HG02840 (cell line): ENCODE data around the gene PSMB9.
A peak's percentile ranks its signal among the peaks of the same experiment; 100 is the strongest.

ENCODE experiments used
- ATAC-seq: cut with Tn5 transposase; IDR thresholded peaks from one replicate; pipeline ENCODE4 v1.9.1; 2021; ENCODE audit warnings: mild to moderate bottlenecking, moderate library complexity, moderate number of reproducible peaks; ENCODE audit not compliant: unreplicated experiment, low FRiP score

The PSMB9 gene

DNA sequence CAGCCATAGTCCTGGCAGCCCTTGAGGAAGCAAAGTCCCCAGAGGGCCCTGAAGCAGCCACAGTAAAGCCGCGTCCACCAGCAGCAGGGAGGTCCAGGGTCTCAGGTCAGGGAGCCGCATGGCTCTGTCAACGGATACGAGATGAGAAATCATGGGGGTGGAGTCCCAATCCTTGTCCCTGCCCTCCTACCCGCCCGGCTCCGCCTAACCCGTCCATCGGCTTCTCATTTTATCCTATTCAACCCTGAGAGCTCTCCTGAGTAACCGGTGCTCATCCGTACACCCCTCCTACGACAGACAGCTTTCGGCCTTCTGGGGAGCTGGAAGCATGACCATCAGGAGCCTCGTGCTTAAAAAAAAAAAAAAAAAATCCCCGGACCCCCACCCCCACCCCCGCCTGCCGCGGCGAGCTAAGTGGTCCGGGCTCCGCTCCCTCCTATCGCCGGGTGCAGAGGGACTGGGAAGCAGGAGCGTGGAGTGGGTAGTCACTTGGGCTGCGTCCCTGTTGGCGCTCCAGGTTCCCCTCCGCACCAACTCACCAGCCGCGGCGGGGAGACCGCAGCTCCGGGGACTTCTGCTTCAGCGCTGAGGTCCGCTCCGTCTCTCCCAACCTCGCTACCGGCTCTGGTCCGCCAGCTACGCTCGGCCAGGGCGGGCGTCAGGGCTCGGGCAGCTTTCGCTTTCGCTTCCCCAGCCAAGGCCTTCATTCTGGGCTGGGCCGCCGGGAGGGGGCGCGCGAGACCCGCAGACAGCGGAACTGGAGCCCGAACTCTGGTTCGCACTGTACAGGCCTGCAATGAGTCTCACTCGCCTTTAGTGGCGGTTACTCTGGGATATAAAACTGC lies 15.7 kb upstream of the PSMB9 start, which contains the start of gene TAP2:
Gene TAP2, minus strand, starts transcription at position 626 of the 845 bp plus-strand sequence. Its CDS starts 506 bp downstream, at position 120.
- peak; percentile 74 for ATAC-seq

GRCh38 chr6:32839356-32839755 lies 14.6 kb upstream of the PSMB9 start:
- no peak for ATAC-seq

DNA sequence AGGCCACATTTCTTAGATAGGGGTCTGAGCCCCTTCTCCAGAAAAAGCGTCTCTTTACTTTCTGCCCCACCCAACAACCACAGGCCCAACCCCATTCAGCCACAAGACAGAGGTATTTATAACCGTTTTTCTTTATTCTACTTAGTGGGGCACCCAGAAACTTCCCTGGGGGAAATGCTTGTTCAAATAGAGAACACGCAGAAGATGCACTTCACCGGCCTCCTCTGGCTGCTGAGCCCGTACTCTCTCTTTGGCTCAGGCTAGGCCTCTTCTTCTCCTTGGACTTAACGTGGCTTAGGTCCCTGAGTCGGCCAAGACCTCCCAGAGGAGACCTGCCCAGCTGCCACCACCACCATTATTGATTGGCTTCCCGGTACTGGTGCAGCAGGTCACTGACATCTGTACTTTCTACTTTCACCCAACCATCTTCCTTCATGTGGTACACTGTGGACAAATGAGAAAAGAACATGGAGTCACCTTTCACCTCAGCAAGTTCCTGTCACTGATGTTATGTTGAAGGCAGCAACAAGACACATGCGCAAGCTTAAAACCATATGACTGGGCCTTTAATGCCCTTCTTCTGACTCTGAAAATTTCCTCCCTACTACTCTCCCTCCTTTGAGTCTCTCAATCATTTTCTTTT lies 13.3 kb upstream of the PSMB9 start:
- no peak for ATAC-seq

GRCh38 chr6:32842021-32842650 lies 11.9 kb upstream of the PSMB9 start:
- no peak for ATAC-seq

DNA sequence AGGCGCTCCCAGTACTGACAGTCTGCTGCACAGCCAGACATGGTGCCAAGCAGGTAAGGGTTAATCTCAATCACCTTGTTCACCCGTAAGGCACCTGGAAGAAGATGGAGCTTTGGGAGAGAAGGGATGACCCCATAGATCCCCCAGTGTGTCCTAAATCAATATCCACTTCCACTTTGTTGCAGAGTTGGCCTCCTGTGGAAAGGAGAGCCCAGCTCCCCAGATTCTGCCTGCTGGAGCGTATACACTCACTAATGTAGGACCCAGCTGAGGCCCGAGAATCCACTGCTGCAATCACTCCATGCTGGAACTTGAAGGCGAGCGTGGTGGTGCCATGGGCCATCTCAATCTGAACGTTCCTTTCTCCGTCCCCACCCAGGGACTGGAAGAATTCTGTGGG lies 11.3 kb upstream of the PSMB9 start:
- ATAC-seq = no peak

GRCh38 chr6:32843331-32843978 lies 10.5 kb upstream of the PSMB9 start:
- no peak for ATAC-seq

DNA sequence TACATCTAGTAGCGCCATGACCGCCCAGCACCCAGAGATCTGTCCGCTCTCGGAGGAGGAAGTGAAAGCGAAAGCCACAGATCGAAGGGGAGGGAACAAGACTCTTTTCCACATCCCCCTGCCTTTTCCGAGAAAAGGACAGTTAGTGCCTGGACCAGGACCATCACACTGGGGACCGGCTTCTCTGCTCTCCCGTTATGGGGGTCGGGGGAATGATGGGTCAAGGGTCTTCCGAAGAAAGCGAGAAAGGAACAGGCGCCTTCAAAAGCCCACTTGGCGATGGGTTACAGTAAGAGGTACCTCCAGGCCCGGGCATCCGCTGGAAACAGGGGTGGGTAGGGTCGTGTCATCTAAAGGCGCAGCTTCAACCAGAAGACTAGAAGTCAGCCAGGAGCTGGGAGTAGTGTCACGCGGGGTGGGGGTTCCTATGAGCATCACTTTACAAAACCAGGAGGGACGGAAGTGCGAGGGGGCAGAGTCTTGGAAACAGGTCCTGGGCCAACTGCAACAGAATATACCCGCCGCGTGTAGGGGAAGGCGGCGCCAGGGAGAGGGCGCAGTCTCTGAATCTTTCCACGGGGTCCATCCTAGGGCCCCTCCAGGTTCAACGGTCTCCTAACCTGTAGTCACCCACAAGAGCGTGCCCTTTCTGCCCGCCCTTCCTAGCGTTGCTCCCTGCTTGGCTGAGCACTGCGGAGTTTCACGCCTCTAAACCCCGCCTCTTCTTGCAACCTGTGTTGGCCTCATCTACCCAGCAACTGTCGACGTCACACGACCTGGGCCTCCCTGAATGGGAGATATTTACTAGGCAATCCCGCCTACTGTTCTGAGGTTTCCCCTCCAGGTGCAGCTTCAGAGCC lies 9.8 kb upstream of the PSMB9 start, which contains the start of gene PSMB8:
Gene PSMB8, minus strand, starts transcription at position 69 of the 860 bp plus-strand sequence. Its CDS starts 51 bp downstream, at position 18.
- ATAC-seq = peak; percentile 72

- no peak for ATAC-seq
These were observed 9.1 kb upstream of the PSMB9 start for GRCh38 chr6:32844839-32845383.

- no peak for ATAC-seq
These were observed 8.6 kb upstream of the PSMB9 start for GRCh38 chr6:32845384-32845884.

GRCh38 chr6:32847004-32847403 lies 7.0 kb upstream of the PSMB9 start:
- no peak for ATAC-seq

DNA sequence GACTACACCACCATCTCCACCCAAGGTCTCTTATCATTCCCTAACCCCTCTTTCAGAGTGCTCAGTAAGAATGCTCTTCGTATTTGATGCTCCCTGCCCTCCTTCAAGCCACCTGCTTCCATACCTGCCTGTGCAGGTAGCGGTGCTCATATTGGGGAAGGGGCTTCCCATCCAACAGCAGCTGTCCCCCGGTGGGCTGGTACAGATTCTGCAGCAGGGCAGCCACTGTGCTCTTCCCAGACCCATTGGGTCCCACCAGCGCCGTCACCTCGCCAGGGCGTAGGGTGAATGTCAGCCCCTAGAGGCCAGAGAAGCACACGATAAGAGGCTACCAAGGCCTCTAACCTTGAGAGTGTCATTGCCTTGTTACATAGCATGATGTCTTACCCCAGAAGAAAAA lies 6.2 kb upstream of the PSMB9 start:
- no peak for ATAC-seq

GRCh38 chr6:32849126-32849525 lies 4.9 kb upstream of the PSMB9 start:
- ATAC-seq = no peak

GRCh38 chr6:32851025-32851424 lies 3.0 kb upstream of the PSMB9 start:
- no peak for ATAC-seq

GRCh38 chr6:32852018-32852843 lies 1.8 kb upstream of the PSMB9 start:
- ATAC-seq = no peak

- ATAC-seq = peak; percentile 22
These were observed 1.0 kb upstream of the PSMB9 start for GRCh38 chr6:32852844-32853540.

GRCh38 chr6:32854376-32855178 lies 585 bp downstream of the PSMB9 start:
- peak; percentile 2 for ATAC-seq
